GM23248 (cell line): ENCODE results near the gene DPP10. TPM values are rescaled to one million over a fixed set of nuclear protein-coding genes. Genes with fewer than 3 reads are reported as not detected.

ENCODE experiments used
- DNase-seq: peaks from one replicate; pipeline ENCODE4 v3.0.0-alpha.2; 2015
- H2AFZ ChIP-seq: fragments of 200-600 bp; sonication (generic); 2 replicates; pipeline ENCODE4 v1.6.1; 2016; ENCODE audit warnings: antibody characterized with exemption
- H3F3A ChIP-seq: fragments of 200-600 bp; sonication (generic); 2 replicates; pipeline ENCODE4 v1.6.1; 2016; ENCODE audit warnings: mild to moderate bottlenecking, antibody characterized with exemption, mixed run types; ENCODE audit not compliant: insufficient read depth
- H3K27ac ChIP-seq: fragments of 200-600 bp; sonication (generic); 2 replicates; pipeline ENCODE4 v1.5.1; 2016; ENCODE audit warnings: mild to moderate bottlenecking
- H3K27me3 ChIP-seq: fragments of 200-600 bp; sonication (generic); replicated peaks from 2 replicates; pipeline ENCODE4 v1.6.1; 2016; ENCODE audit warnings: mild to moderate bottlenecking; ENCODE audit not compliant: insufficient read depth
- H3K36me3 ChIP-seq: fragments of 200-600 bp; sonication (generic); 2 replicates; pipeline ENCODE4 v1.6.1; 2016; ENCODE audit warnings: low read depth, mild to moderate bottlenecking
- H3K4me1 ChIP-seq: fragments of 200-600 bp; sonication (generic); 2 replicates; pipeline ENCODE4 v1.6.1; 2016; ENCODE audit warnings: mild to moderate bottlenecking; ENCODE audit not compliant: insufficient read depth
- H3K4me2 ChIP-seq: fragments of 200-600 bp; sonication (generic); one replicate; pipeline ENCODE4 v1.6.1; 2016; ENCODE audit warnings: mild to moderate bottlenecking; ENCODE audit not compliant: unreplicated experiment
- H3K4me3 ChIP-seq: fragments of 200-600 bp; sonication (generic); 2 replicates; pipeline ENCODE4 v1.5.1; 2016; ENCODE audit warnings: mild to moderate bottlenecking
- H3K79me2 ChIP-seq: fragments of 200-600 bp; sonication (generic); 2 replicates; pipeline ENCODE4 v1.6.1; 2016; ENCODE audit warnings: mild to moderate bottlenecking; ENCODE audit not compliant: insufficient read depth
- H3K9ac ChIP-seq: fragments of 200-600 bp; sonication (generic); 2 replicates; pipeline ENCODE4 v1.6.1; 2016; ENCODE audit warnings: mild to moderate bottlenecking
- H3K9me2 ChIP-seq: fragments of 200-600 bp; sonication (generic); 2 replicates; pipeline ENCODE4 v1.6.1; 2016; ENCODE audit warnings: mixed run types, mild to moderate bottlenecking, moderate library complexity; ENCODE audit not compliant: insufficient read depth
- H3K9me3 ChIP-seq: fragments of 200-600 bp; sonication (generic); one replicate; pipeline ENCODE4 v1.6.1; 2017; ENCODE audit warnings: low read depth
- H4K20me1 ChIP-seq: fragments of 200-600 bp; sonication (generic); 2 replicates; pipeline ENCODE4 v1.6.0; 2016; ENCODE audit not compliant: insufficient read depth
- EZH2 ChIP-seq: fragments of 200-600 bp; sonication (generic); IDR thresholded peaks from 2 replicates; pipeline ENCODE4 v1.6.1; 2018; ENCODE audit warnings: antibody characterized with exemption, mild to moderate bottlenecking; ENCODE audit not compliant: insufficient read depth, poor library complexity, severe bottlenecking
- EZH2phosphoT487 ChIP-seq: fragments of 200-600 bp; sonication (generic); IDR thresholded peaks from 2 replicates; pipeline ENCODE4 v1.6.1; 2018; ENCODE audit warnings: antibody characterized with exemption, moderate library complexity, mild to moderate bottlenecking, low read depth; ENCODE audit not compliant: insufficient read depth
- WGBS, 2 experiments: methylation state at CpG; one replicate each; pipeline ENCODE4 v1.1.6; 2015 to 2017; ENCODE audit warnings: low lambda C conversion rate in 2 of 2, low coverage in 1 of 2; ENCODE audit errors: missing lambda C conversion rate in 2 of 2; 5-methylcytosine and 5-hydroxymethylcytosine counted together
- in situ Hi-C: fragments of 300-500 bp; cut with MboI; formaldehyde crosslinking; loops from 2 replicates; pipeline ENCODE4 v1.15.0; 2020
- polyA plus RNA-seq: library from polyadenylated mRNA; unstranded; fragments of >200 nt; fragmentation: Nextera tagmentation; extraction: Ambion mirVana; gene quantifications from 2 replicates; pipeline ENCODE4 v1.2.1, GENCODE V29; 2016
- total RNA-seq: library from RNA; depleted of rRNA; stranded (reverse); fragments of >200 nt; shearing (Covaris generic); gene quantifications from 2 replicates; pipeline ENCODE4 v1.2.3, GENCODE V29; 2014

Gene DPP10
- total and polyA plus RNA-seq, 2 experiments from 2014 or later, result not detected

DNA sequence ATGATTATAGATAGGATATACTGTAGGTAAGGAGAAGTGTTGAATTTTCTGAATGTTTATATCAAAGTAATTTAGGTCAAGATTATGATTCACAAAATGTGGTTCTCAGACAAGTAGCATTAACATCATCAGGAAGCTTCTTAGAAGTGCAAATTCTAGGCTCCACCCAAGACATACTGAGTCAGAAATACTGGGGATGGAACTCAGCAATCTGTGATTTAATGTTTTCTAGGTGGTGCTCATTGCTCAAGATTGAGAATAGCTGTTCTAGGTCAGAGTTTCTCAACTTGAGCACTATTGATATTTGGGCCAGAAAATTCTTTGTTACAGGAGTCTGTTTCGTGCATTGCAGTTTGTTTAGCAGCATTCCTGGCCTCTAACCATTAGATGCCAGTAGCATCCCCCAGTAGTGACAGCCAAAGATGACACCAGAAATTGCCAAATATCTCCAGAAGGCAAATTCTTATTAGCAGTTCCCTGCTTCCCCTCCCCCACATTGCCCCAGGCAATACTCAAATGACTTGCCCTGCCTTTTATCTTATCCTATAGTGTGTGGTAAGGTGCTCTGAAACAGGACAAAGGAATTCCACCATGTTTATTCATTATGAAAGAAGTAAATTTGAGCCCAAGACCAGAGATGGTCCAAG is 1001.2 kb downstream of the DPP10 start:
- in situ Hi-C loops, result no loop called here
- H3K4me1 ChIP-seq, result no peaks in the 10 kb centered on the region
- H2AFZ ChIP-seq, result no peak overlapping the region
- no peak for DNase-seq
- H3F3A ChIP-seq, result no peaks in the 10 kb centered on the region
- TF ChIP-seq EZH2phosphoT487 (no peak), EZH2 (no peak)
- H3K9me3 ChIP-seq, result no peaks in the 10 kb centered on the region
- H3K79me2 ChIP-seq, result no peaks in the 10 kb centered on the region
- no peaks in the 10 kb centered on the region for H3K36me3 ChIP-seq
- no peaks in the 10 kb centered on the region for H3K9me2 ChIP-seq
- no peak overlapping the region for H3K9ac ChIP-seq
- H4K20me1 ChIP-seq, result no peaks in the 10 kb centered on the region
- 0% methylated on average over 1 of the region's 1 CpG for WGBS, 2 experiments
- H3K27ac ChIP-seq, result no peak overlapping the region
- H3K27me3 ChIP-seq, result no peaks in the 10 kb centered on the region
- H3K4me3 ChIP-seq, result no peak overlapping the region
- no peak overlapping the region for H3K4me2 ChIP-seq

GRCh38 chr2:115460008-115460407 is 1017.6 kb downstream of the DPP10 start:
- 14 to 18% methylated on average over 2 of the region's 2 CpGs for WGBS, 2 experiments
- Histone ChIP-seq H2AFZ (no peak overlapping the region), H3K4me2 (no peak overlapping the region), H3K9me3 (no peaks in the 10 kb centered on the region), H3K4me3 (no peak overlapping the region), H3K9ac (no peak overlapping the region), H3K4me1 (no peaks in the 10 kb centered on the region), H3F3A (no peaks in the 10 kb centered on the region), H4K20me1 (no peaks in the 10 kb centered on the region), H3K36me3 (no peaks in the 10 kb centered on the region), H3K27ac (no peak overlapping the region), H3K27me3 (no peaks in the 10 kb centered on the region), H3K9me2 (no peaks in the 10 kb centered on the region), H3K79me2 (no peaks in the 10 kb centered on the region)
- TF ChIP-seq EZH2phosphoT487 (no peak), EZH2 (no peak)
- no peak for DNase-seq
- in situ Hi-C loops, result no loop called here

DNA sequence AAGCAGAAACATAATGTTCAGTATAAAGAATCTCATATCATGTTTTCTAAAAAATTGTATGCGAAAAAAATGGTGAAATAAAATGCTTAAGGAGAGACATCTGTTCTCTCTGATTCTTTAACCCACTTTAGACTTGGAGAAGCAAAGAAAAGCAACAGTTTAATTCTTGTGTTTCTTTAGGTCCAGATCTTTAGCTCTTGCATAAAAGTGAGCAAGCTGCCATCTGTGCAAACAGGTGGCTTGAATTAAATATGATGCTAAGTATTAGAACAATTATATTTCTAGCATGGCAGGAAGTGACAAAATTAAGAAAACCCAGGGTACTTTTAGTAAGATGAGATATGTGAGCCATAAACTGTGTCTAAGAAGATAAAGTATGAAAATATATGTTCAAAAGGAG is 1038.3 kb downstream of the DPP10 start:
- Histone ChIP-seq H3F3A (no peaks in the 10 kb centered on the region), H3K4me3 (no peak overlapping the region), H3K9me2 (no peaks in the 10 kb centered on the region), H3K79me2 (no peaks in the 10 kb centered on the region), H3K27ac (no peak overlapping the region), H4K20me1 (no peaks in the 10 kb centered on the region), H3K36me3 (no peaks in the 10 kb centered on the region), H2AFZ (no peak overlapping the region), H3K27me3 (no peaks in the 10 kb centered on the region), H3K9ac (no peak overlapping the region), H3K4me2 (no peak overlapping the region), H3K4me1 (no peaks in the 10 kb centered on the region), H3K9me3 (peaks cover 4% of the 10 kb centered on the region)
- in situ Hi-C loops, result no loop called here
- DNase-seq, result no peak
- TF ChIP-seq EZH2 (no peak), EZH2phosphoT487 (no peak)
- 0 to 2% methylated on average over 1 of the region's 1 CpG for WGBS, 2 experiments

GRCh38 chr2:115481842-115482241 is 1039.4 kb downstream of the DPP10 start:
- H3K9me2 ChIP-seq, result no peaks in the 10 kb centered on the region
- H3K4me2 ChIP-seq, result no peak overlapping the region
- no peaks in the 10 kb centered on the region for H3K79me2 ChIP-seq
- H3K9ac ChIP-seq, result no peak overlapping the region
- no peaks in the 10 kb centered on the region for H3K27me3 ChIP-seq
- no peak overlapping the region for H3K27ac ChIP-seq
- H3K9me3 ChIP-seq, result peaks cover 4% of the 10 kb centered on the region
- H2AFZ ChIP-seq, result no peak overlapping the region
- no peak for DNase-seq
- 6 to 13% methylated on average over 2 of the region's 2 CpGs for WGBS, 2 experiments
- H3K4me1 ChIP-seq, result no peaks in the 10 kb centered on the region
- H3K36me3 ChIP-seq, result no peaks in the 10 kb centered on the region
- H3F3A ChIP-seq, result no peaks in the 10 kb centered on the region
- no peak for TF ChIP-seq EZH2
- TF ChIP-seq EZH2phosphoT487, result no peak
- in situ Hi-C loops, result no loop called here
- no peak overlapping the region for H3K4me3 ChIP-seq
- H4K20me1 ChIP-seq, result no peaks in the 10 kb centered on the region

DNA sequence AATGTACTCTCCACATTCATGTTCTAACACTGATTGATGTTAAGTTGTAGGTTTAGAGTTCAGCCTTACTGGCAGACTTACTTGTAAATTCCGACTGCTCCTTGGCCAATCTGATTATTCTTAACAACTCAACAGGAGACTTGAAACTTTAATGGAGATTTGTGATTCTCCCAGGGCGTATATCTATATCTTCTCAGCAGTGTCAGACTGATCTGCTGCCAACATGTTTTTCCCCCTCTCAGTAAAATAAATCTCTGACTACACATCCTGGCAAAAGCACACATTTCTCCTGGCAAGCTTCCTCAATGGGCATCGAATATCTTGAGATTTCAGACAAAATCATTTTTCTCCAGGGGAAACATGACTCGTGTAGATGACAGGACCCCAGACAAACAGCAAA is 1041.2 kb downstream of the DPP10 start:
- H3K79me2 ChIP-seq, result no peaks in the 10 kb centered on the region
- TF ChIP-seq EZH2 (no peak), EZH2phosphoT487 (no peak)
- H3K27ac ChIP-seq, result no peak overlapping the region
- no peaks in the 10 kb centered on the region for H3K36me3 ChIP-seq
- H3K9me2 ChIP-seq, result no peaks in the 10 kb centered on the region
- no peaks in the 10 kb centered on the region for H4K20me1 ChIP-seq
- no peaks in the 10 kb centered on the region for H3K4me1 ChIP-seq
- no peaks in the 10 kb centered on the region for H3K27me3 ChIP-seq
- no peak overlapping the region for H3K4me2 ChIP-seq
- DNase-seq, result no peak
- peaks cover 4% of the 10 kb centered on the region for H3K9me3 ChIP-seq
- in situ Hi-C loops, result no loop called here
- no peak overlapping the region for H3K9ac ChIP-seq
- no peak overlapping the region for H3K4me3 ChIP-seq
- no peak overlapping the region for H2AFZ ChIP-seq
- 7 to 13% methylated on average over 4 of the region's 4 CpGs for WGBS, 2 experiments
- H3F3A ChIP-seq, result no peaks in the 10 kb centered on the region
